NCI-H146 treated with DMSO at 0.1 percent for 48 hours (cell line): ENCODE results near the gene ENG.
"Not testable (repeated sequence)": the region's sequence is repeated elsewhere in the genome, so short reads cannot be mapped to it uniquely, and the experiment has no call there.

Experiments used
- DNase-seq: peaks from one replicate; lab custom pipeline; 2025; ENCODE audit not compliant: unreplicated experiment; lab: John Stamatoyannopoulos, UW

ENG gene

DNA sequence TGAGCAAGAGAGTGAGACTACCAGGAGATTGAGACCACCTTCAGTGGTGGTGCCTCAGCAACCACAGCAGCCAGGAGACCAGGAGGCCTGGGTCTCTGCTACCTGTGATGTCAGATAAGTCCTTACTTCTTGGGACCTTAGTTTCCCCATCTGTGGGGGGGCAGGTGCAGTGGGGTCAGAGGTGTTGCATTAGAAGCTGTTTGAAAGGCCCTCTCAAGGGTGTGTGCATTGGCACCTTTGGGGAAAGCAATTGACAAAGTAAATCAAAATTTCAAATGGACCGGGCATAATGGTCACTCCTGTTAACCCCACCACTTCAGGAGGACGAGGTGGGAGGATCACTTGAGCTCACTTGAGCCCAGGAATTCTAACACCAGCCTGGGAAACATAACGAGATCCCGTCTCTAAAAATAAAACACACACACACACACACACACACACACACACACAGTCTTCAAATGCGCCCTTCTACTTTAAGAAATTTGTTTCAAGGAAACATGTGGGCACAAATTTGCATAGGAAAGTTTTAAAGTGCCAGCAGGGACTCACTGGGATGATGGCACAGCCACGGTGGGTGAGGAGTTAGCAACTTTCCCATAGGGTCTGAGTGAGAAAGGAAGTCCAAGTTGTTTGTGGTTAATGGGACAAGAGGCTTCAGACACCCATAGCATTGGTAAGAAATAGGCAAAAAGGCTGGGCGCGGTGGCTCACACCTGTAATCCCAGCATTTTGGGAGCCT lies 24.4 kb upstream of the ENG start:
- no peak for DNase-seq

DNA sequence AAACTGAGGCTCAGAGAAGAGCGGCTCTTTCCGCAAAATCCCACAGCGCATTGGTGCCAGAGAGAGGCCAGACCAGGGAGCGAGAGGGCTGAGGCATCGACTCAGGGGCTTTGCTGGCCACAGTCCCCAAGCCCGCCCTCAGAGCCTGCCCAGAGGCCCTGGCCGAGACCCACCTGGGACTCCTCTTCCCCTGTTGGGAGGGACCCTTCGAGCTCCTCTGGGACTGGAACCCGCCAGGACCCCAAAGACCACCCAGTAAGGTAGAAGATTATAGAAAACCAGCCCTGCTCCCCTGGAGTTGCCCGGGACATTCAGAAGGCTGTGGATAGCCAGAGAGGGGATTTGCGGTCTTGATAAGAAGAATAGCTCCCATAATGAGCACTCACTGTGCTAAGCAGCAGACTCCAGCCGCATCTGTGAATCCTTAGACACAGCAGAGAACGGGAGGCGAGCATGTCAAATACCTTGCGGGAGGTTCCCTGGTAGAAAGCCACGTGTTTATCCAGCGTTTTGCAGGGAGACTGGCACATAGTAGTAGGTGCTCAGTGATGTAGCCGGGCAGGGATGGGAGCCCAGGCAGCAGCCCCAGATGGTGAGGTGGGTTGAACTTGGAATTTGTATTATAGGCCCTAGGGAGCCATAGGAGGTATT lies 23.7 kb upstream of the ENG start:
- no peak for DNase-seq

DNA sequence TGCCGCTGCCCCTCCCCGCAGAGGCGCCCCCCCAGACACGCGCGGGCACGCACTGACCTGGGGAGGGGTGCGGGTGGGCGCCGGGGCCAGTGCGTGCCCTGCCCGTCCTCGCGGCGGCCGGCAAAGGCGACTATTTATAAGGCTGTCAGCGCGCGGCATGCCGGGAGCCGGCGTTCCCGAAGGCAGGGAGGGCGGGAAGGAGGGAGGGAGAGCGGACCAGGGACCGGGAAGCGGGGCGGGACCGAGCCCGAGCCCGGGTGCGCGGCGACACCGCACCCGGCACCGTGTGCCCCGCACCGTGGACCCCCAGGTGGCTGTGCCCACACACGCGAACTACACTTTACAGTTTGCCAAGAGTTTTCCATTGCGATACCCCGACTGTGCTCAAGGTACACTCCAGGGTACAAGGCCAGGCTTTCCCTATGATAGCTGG lies 23.1 kb upstream of the ENG start, which contains the start of gene AK1:
AK1 (minus strand) TSS at position 110 of the 433 bp plus-strand sequence. CDS start 3,058 bp downstream, outside the sequence.
- DNase-seq: peak; percentile 18

DNA sequence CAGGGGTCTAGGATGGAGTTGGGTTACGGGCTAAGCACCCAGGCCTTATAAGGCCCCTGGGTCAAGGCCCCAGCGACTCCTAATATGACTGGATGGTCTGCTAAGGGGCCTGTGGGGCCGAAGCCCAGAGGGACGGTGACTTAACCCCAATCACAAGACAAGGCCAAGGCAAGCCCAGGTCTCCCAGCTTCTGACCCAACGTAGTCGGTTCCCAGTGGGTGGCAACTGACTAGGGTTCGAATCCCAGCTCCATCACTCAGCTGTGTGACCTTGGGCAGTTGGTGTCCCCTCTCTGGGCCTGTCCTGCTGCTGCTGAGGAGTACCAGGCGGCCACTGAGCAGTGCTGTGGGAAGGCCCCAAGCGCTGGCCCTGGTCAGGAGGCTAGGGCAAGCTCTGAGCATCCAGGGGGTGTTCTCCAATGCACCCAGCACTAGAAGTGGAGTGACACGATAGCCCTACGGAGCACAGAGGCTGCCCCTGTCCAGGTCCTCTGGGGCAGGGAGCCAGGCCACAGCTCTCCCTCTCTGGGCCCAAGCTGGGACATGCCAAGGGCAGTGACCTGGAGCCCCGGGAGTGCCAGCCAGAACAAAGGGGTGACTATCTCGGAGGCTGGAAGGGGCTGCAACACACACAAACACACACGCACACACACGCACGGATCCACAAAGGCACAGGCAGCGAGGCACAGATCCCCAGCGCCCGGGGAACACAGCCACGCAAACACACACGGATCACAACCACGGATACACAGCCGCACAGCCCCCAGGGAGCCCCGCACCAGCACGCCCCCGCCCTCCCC lies 22.5 kb upstream of the ENG start:
- DNase-seq: no peak

DNA sequence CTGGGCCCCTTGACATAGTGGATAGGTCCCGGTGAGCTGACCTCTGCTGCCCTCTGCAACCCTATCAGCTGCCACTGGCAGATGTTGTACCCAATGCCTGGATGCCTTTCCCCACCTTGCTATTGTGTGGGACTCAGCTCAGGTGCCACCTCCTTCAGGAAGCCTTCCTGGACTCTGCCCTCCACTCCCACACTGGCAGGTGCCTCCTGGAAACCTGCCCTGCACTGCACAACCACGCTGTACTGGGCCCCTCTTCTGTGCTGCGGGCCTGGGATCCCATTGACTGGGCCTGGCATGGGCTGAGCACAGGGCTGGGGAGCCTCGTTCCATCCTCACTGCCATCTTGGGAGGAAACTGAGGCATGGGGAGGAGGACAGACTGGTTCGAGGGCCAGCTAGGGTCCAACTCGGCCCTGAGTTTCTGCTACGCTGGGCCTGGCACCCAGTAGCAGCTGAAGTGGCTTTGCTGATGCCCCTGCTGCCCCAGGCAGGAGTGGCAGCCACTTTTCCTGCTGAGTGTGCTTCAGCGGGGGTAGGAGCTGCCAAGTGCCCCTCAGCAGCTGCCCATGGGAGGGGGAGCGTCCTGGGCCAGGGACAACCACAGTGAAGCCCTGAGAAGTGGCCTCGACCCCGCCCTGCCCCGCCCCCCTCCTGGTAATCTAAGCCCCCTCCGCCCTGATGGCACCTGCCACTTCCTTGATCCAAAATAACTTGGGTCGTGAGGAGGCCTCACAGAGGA lies 21.7 kb upstream of the ENG start:
- no peak for DNase-seq

DNA sequence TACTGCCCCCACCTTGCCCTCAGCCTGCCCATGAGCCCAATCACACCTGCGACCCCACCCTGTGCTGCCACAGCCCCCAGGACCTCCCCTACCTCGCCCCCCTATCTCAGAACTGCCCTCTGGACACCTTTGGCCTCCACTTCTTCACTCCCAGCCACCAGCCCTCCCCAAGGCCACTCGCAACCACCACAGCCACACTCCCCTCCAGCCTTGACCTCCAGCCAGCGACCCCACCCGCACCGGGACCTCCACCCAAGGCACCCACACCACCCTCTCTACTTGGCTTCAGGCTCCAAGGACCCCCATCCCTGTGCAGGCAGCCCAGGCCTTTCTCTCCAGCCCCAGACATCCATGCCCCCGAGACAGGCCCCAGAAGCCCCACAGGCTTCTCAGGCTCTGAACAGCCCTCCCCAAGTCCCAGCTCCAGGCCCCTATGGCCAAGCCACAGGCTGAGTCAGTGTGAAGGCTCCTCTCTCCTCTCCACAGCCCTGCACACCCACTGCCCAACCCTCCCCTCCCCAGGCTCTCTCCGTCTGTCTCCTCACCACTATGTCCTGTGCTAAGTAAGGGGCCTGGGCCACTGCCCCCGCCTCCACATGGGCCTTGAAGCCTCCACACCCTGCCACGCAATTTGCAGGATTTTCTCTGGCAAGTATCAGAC lies 21.0 kb upstream of the ENG start:
- DNase-seq: no peak

DNA sequence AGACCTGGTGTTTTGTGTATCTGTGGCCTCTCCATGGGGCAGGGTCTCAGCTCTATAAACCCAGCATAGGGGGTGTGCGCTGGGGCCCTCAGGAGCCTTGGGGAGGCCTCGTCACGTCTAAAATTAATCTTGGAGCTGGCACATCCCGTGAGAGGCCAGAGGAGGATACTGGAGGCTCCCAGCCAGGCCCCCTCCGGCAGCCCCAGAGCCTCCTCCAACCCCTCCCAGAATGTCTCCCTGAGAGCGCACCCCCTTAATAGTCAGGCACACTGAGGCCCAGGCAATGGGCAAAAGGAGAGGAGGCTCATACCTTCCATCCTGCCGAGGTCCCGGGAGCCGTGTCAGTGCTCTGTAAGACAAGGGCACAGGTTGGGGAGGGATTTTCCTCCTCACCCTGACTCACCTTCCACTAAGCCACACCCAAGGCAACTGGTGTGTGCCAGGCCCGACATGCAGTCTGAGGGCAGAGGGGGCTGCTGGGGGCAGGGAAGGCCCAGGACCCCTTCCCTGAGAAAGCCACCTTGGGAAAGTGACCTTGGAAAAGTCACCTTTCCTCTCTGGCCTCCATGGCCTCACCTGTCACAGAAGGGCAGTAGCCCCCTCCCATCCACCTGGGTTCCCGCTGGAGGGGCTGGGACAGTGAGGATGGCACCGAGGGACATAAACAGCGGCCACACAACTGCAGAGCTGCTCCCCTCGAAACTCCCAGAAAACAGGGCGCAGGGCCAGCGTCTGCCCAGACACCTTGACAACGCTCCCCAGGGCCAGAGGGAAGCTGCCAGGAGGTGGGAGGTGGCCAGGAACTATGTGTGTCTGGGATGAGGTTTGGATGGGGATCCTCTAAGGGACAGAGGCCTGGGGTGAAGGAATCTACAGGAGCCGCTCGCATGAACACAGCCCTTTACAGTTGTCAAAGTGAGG lies 20.1 kb upstream of the ENG start:
- no peak for DNase-seq

DNA sequence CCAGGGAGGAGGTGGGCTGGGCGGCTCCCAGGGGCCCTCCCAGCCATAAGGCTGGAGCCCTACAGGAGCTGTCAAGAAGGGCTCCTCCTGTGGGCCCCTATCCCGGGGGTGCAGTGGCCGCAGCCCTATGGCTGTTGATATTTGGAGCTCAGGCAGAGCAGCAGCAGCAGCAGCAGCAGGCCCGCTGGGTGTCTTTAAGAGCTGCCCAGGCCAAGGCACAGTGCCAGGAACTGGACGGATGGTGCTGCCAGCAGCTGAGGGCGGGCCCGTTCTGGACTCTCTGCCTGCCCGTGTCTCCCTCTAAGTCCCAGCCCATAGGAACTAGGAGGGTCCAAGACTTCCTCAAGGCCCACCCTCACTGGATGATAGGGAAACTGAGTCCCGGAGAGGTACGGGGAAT lies 19.4 kb upstream of the ENG start:
- no peak for DNase-seq

DNA sequence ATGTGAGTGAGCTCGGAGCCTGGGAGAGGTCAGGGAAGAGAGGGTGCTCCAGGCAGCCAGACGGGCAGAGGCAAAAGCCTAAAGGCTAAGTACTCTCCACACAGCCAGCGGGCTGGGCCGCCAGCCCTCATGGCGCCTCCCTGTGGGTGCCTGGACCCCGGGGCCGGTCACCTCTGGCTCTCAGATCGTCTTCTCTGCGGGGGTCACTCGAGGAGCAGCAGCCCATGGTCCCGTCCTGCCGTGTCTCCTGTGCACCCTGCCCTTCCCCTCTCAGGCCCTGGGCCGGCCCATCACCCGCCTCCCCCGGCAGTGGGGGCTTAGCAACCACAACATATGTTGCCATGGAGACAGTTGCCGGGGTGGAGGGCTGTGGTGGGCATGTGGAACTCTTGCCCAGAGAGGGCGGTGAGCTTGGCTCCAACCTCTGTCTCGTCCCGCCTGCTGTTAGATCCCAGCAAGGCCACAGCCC lies 18.8 kb upstream of the ENG start:
- DNase-seq: no peak

DNA sequence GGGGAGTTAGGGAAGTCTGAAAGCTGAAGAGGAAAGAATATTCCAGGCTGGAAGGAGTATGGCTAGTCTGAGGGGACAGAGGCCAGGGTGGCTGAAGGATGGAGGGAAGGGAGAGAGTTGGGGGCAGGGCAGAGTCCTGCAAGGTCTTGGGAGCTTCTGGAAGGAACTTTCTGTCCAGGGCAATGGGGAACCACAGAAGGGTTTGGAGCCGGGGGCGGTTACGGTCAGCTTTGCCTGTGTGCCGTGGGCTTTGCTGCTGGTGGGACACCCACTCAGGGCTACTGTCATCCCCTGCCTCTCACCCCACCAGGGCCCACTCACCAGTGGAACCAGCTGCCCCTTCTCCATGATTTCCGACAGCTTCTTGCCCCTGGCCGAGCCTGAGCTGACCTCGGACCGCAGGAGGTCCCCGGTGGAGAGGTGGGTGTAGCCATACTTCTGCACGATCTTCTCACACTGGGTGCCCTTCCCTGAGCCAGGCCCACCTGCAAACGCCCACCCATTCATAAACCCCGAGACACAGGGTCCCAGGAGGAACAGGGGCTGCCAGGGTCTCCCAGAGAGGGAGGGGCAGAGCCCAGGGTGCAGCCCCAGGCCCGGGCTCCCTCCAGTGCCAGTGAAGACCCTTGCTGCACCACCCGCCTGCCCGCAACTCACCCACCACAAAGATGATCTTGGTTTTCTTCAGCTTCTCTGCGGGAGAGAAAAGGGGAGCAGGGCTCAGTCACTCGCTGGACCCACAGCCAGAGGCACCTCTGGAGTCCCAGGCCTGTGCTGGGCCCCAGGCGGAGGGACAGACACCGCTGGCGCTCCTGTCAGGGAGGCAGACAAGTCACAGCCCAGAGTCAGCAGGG lies 18.1 kb upstream of the ENG start:
- DNase-seq: no peak

DNA sequence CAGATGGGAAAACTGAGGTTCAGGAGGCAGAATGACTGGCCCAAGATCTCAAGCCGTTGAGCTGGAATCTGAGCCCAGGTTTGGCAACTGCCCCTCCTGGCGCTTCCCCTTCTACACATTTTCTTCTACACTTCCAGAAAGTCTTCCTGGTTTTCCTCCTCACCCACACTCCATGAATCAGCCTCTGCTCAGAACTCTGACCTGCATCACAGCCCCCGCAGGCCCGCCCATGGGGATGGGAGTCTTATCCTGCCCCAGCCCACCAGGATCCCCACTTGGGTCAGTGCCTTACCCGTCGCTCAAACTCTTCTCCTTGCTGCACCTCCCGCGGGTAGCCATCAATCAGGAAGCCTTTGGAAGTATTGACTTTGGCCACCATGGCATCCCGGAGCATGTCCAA lies 17.1 kb upstream of the ENG start:
- no peak for DNase-seq

DNA sequence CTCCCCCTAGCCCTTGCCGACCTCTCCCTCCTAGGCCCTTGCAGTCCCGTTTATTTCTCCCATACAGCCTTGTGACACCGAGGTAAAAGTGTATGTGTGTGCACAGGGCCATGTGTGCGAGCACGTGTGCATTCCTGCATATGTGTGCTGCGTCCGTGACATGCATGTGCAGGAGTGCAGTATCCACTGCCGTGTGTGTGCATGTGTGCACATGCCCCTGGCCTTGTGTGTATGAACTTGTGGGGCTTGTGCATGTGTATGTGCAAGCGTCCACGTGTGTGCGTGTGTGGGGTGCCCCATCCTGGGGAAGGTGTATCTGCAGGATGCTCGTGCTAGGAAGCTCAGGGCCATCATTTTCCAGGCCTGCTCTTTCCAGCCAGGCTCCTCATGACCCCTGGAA lies 16.4 kb upstream of the ENG start:
- DNase-seq: no peak

DNA sequence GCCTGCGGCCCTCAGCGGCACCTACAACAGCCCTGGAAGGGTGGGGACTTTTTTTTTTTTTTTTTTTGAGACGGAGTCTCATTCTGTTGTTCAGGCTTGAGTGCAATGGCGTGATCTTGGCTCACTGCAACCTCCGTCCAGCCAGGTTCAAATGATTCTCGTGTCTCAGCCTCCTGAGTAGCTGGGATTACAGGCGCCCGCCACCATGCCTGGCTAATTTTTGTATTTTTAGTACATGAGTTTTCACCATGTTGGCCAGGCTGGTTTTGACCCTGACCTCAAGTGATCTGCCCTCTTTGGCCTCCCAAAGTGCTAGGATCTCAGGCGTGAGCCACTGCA lies 15.7 kb upstream of the ENG start:
- not testable (repeated sequence) for DNase-seq

DNA sequence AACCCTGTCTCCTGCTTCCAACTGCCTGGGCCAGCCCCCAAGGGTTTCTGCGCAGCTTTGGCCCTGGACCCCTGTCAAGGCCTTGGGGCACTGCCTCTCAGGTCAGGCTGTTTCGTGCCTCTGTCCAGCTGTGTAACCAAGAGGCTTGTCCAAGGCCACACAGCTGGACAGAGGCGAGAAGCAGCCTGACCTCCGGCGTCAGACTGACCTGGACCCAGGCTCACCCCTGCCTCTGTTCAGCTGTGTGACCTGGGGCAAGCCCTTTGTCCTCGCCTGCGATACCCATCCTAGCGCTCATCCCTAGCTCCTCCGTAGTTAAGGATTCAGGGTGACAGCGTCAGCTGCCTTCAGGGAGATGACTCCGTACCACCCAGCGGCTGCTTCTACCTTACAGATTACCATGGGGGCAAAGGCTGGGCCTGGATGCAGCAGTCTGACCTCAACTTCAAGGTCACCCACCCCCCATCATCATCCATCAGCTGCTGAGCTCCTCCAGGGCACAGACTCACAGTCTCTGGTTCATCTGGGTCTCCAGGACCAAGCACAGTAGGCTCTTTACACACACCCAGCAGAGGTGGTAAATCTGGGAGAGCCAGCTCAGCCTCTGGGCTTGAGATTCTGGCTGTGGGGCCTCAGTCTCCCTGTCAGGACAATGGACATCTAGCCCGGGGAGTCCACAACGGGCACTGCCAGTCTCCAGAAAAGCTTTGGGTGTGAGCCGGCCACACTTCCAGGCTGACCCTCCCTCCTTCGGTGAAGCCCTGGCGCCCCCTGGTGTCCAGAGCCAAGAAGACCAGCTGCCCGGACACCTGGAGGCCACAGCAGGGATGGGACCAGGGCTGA lies 15.1 kb upstream of the ENG start:
- DNase-seq: peak; percentile 29

DNA sequence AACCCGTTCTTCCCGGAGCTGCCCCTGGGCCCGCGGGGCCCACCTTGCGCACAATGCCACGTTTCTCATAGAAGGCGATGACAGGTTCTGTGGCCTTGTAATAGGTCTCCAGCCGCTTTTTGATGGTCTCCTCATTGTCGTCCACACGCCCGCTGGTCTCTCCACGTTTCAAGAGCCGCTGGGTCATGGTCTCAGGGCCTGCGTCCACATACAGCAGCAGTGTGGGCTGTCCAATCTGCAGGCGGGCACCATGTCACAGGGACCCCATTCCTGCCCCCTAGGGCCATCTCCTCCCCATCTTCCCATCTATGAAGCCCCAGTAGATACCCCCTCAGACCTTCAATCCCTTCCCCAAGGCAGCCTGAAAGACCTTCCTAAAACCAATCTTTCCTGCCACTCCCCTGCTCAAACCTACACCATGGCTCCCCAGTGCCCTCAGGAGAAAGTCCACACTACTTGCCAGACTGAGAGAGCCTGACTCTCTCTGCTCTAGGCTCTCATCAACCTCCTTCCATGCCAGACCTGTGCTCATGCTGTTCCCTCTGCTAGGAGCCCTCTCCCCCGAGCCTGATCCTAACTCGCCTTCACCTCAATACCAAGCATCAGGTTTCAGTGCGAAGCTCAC lies 13.9 kb upstream of the ENG start:
- DNase-seq: no peak

DNA sequence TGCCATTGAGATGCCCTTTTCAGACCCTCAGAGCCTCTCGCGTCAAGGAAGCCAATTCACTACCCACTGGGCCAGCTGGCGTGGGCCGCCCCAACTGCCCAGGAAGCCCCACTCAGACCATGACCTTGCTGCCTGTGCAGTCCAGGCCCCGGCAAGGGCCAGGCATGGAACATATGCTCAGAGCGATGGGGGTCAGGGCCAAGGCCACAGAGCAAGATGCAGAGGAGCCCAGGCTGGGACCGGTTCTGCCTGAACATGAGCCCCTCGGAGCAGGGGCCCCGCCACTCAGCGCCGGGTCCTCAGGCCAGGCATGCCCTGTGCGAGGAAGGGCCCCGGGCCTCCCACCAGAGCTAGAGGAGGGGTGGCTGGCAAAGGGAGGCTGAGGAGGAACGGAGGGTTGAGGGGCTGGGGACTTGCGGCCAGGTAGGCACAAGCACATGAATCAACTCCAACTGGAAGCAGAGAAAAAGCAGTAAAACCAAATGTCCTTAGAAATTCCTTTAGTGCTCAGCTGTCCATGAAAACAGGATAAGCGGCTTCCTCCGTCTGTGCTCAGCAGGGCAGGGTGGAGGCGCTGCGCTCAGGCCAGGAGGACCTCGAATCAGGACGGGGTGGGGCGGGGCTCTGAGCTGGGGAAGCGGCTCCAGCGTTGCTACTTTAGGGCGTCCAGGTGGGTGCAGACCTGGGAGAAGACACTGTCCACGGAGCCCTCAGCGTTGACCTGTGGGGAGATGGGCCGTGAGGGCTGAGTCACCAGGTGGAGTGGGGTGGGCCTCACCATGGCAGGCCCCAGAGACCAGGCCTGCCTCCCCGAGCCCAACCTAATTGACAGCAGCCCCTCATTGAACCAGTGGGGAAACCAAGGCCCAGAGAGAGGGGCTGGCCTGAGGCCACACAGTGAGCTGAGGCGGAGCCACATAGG lies 13.2 kb upstream of the ENG start:
- DNase-seq: no peak
